GM06990 (cell line): ENCODE data around the gene TIMP4.

Source experiments
- DNase-seq: peaks from one replicate; pipeline ENCODE4 v3.0.0-alpha.2; 2011; ENCODE audit not compliant: insufficient read length; ENCODE audit errors: extremely low read depth
- H3K27me3 ChIP-seq: replicated peaks from 2 replicates; pipeline ENCODE4 v1.6.0; 2011; ENCODE audit warnings: low read length; ENCODE audit not compliant: control insufficient read depth, insufficient read depth
- H3K36me3 ChIP-seq: 2 replicates; pipeline ENCODE4 v1.5.1; 2011; ENCODE audit warnings: low read length; ENCODE audit not compliant: control insufficient read depth, insufficient read depth
- H3K4me3 ChIP-seq: replicated peaks from 2 replicates; pipeline ENCODE4 v1.5.1; 2011; ENCODE audit warnings: low read depth, mild to moderate bottlenecking, control low read depth, low read length
- CTCF ChIP-seq: IDR thresholded peaks from 2 replicates; pipeline ENCODE4 v1.5.1; 2011; ENCODE audit warnings: low read length, control low read depth, mild to moderate bottlenecking, inconsistent platforms; ENCODE audit not compliant: insufficient read depth, poor library complexity, severe bottlenecking

TIMP4 gene

GRCh38 chr3:12125772-12126171, 32.9 kb downstream of the TIMP4 start:
- no peak for TF ChIP-seq CTCF
- no peak overlapping the region for H3K4me3 ChIP-seq
- no peaks in the 10 kb centered on the region; the same call in 1 of the 2 replicates for H3K27me3 ChIP-seq
- H3K36me3 ChIP-seq = no peaks in the 10 kb centered on the region
- no peak for DNase-seq

- Histone ChIP-seq H3K36me3 (no peaks in the 10 kb centered on the region), H3K27me3 (no peaks in the 10 kb centered on the region), H3K4me3 (no peak overlapping the region)
- DNase-seq = no peak
- TF ChIP-seq CTCF = no peak
These were observed 37.2 kb downstream of the TIMP4 start for GRCh38 chr3:12121466-12121865.

- no peak for TF ChIP-seq CTCF
- H3K36me3 ChIP-seq = no peaks in the 10 kb centered on the region
- DNase-seq = no peak
- no peak overlapping the region for H3K4me3 ChIP-seq
- 0 out of 2 replicates have a peak, but pooled peaks cover 1% of the 10 kb centered on the region for H3K27me3 ChIP-seq
These were observed 38.2 kb downstream of the TIMP4 start for GRCh38 chr3:12120374-12121140.

- TF ChIP-seq CTCF = no peak
- Histone ChIP-seq H3K36me3 (no peaks in the 10 kb centered on the region), H3K27me3 (peaks cover 1% of the 10 kb centered on the region; the same call in 1 of the 2 replicates), H3K4me3 (no peak overlapping the region)
- DNase-seq = no peak
These were observed 41.2 kb downstream of the TIMP4 start for GRCh38 chr3:12117473-12117872.

GRCh38 chr3:12116870-12117269, 41.8 kb downstream of the TIMP4 start:
- H3K36me3 ChIP-seq = no peaks in the 10 kb centered on the region
- peaks cover 1% of the 10 kb centered on the region; the same call in 1 of the 2 replicates for H3K27me3 ChIP-seq
- TF ChIP-seq CTCF = no peak
- no peak for DNase-seq
- no peak overlapping the region for H3K4me3 ChIP-seq
